Measurements from ENCODE around the gene CHMP4A. TPM values are rescaled to one million over a fixed set of nuclear protein-coding genes. Genes with fewer than 3 reads are reported as not detected.

Gene CHMP4A
- total and polyA plus RNA-seq, 9 of the 15 experiments (the other 6 are each of a cell fraction or from before 2014, with no cell fraction given) = 28.8 to 104 (median 52.7) TPM

GRCh38 chr14:24184104-24184970 lies 29.0 kb downstream of the CHMP4A start:
- Histone ChIP-seq H3K4me1 (replicated peaks in 1 of 2; ENCODE audit: control insufficient read depth in 2 of 2, insufficient read depth in 2 of 2, low read length in 2 of 2) (peaks cover 0 to 17% of the 10 kb centered on the region in 2 experiments; a peak in 3 of 5 replicates), H3K4me2 (ENCODE audit: insufficient read depth, low read length) (no peak overlapping the region), H3K9me3 (replicated peaks; ENCODE audit: control insufficient read depth, insufficient read depth, low read depth, low read length) (no peaks in the 10 kb centered on the region), H3K9me1 (ENCODE audit: control insufficient read depth, insufficient read depth, low read length) (peaks cover 3% of the 10 kb centered on the region), H3K4me3 (no peak overlapping the region), H3K9ac (ENCODE audit: insufficient read depth in 1 of 2, low read depth in 2 of 2, low read length in 2 of 2) (peak overlapping the region in 1 of 2 experiments; percentile 52; a peak in 2 of 4 replicates), H3K79me2 (ENCODE audit: control insufficient read depth, insufficient read depth, low read length) (peaks cover 18% of the 10 kb centered on the region), H3K36me3 (ENCODE audit: control insufficient read depth, insufficient read depth, low read length) (peaks cover 85% of the 10 kb centered on the region; the same call in 2 of the 3 replicates), H3K27ac (ENCODE audit: extremely low read depth, low read depth, low read length) (no peak overlapping the region), H3K27me3 (ENCODE audit: control insufficient read depth in 2 of 2, insufficient read depth in 2 of 2, low read length in 2 of 2) (no peaks in the 10 kb centered on the region), H4K20me1 (replicated peaks; ENCODE audit: control insufficient read depth, insufficient read depth, low read length) (peaks cover 9% of the 10 kb centered on the region; the same call in 1 of the 2 replicates), H2AFZ (ENCODE audit: low read depth, low read length) (no peak overlapping the region)
- FAIRE-seq (no peak), ATAC-seq (no peak), DNase-seq (ENCODE audit: extremely low read depth in 1 of 4, low spot score in 3 of 4) (no peak)
- ChIA-PET POLR2A (interaction anchor here (0.6 to 0.9 kb wide), 2 partner anchors 11 to 37 kb away, joined by 3 read pairs; partner anchors contain the start of genes RNF31 and TM9SF1), CTCF (ENCODE audit: low intra/inter-chr PET ratio) (no interaction called here)
- in situ Hi-C loops (cut with MboI) = no loop called here
- 88% methylated on average over 10 of the region's 19 CpGs for WGBS (ENCODE audit: insufficient coverage, low coverage, missing lambda C conversion rate)
- intact Hi-C loops (cut with micrococcal nuclease) = no loop called here
- no TSS peak for BruUV-seq (replicated peaks)
- TF ChIP-seq CUX1 (CRISPR knock-in tag; IDR thresholded peaks at IDR 0.05) (no peak), KDM5B (IDR thresholded peaks at IDR 0.05; ENCODE audit: insufficient replicate concordance, low read depth, low read length) (no peak), MCM2 (IDR thresholded peaks at IDR 0.05; ENCODE audit: low read depth) (no peak), SP2 (IDR thresholded peaks at IDR 0.05; ENCODE audit: extremely low read depth, low read depth, low read length, poor library complexity, severe bottlenecking) (no peak), HNRNPL (IDR thresholded peaks at IDR 0.05; ENCODE audit: low read depth, low read length) (no peak), ZNF639 (CRISPR knock-in tag; conservative IDR thresholded peaks at IDR 0.05 in 1 of 2, IDR thresholded peaks at IDR 0.05 in 1 of 2) (no peak), RNF219 (CRISPR knock-in tag; IDR thresholded peaks at IDR 0.05) (no peak), KAT7 (CRISPR knock-in tag; IDR thresholded peaks at IDR 0.05; ENCODE audit: borderline replicate concordance) (no peak), MTF1 (CRISPR knock-in tag; IDR thresholded peaks at IDR 0.05; ENCODE audit: borderline replicate concordance) (no peak)

Measured in K562 (cell line).